CD4-positive, alpha-beta T cell (primary cell): Measurements from ENCODE around the gene FMNL2. TPM values are rescaled to one million over a fixed set of nuclear protein-coding genes. Genes with fewer than 3 reads are reported as not detected.

Source experiments
- ATAC-seq: fragments of 200-7000 bp; cut with Tn5 transposase; one replicate; pipeline ENCODE4 v1.10.0; 2022; ENCODE audit warnings: mild to moderate bottlenecking; ENCODE audit not compliant: poor library complexity
- CTCF ChIA-PET: fragments of 350-600 bp; sonication (Branson Sonifier 250); formaldehyde crosslinking; loops from one replicate; lab custom pipeline; 2021; ENCODE audit warnings: antibody characterized with exemption, inconsistent platforms; lab: Charles Lee
- POLR2A ChIA-PET: fragments of 350-600 bp; sonication (Branson Sonifier 250); formaldehyde crosslinking; loops from one replicate; lab custom pipeline; 2021; ENCODE audit warnings: antibody characterized with exemption, inconsistent platforms; lab: Charles Lee
- DNase-seq, 14 experiments: peaks; one replicate each; pipeline ENCODE4 v3.0.0-alpha.2; 2013 to 2020; ENCODE audit warnings: mixed read lengths in 2 of 14
- H3K27ac ChIP-seq, 2 donors: one replicate each; pipeline versions ENCODE4 v1.5.1 to v1.7.0; 2013; ENCODE audit warnings: low read length in 2 of 2, low read depth in 1 of 2, mild to moderate bottlenecking in 1 of 2
- H3K27me3 ChIP-seq, 2 experiments: 1 replicate in 1 of 2; 2 replicates in 1 of 2; pipeline versions ENCODE4 v1.6.1 to v1.7.0; 2013; ENCODE audit warnings: low read length in 2 of 2, control low read depth in 1 of 2, mild to moderate bottlenecking in 1 of 2, moderate library complexity in 1 of 2; ENCODE audit not compliant: insufficient read depth in 2 of 2, control insufficient read depth in 1 of 2
- H3K36me3 ChIP-seq: one replicate; pipeline ENCODE4 v1.6.1; 2013; ENCODE audit warnings: low read length, control low read depth; ENCODE audit not compliant: insufficient read depth
- H3K4me1 ChIP-seq: one replicate; pipeline ENCODE4 v1.6.1; 2013; ENCODE audit warnings: low read length, control low read depth; ENCODE audit not compliant: insufficient read depth
- H3K4me3 ChIP-seq: one replicate; pipeline ENCODE4 v1.5.1; 2013; ENCODE audit warnings: mild to moderate bottlenecking, low read length, moderate library complexity
- H3K9me3 ChIP-seq, 2 experiments: 1 replicate in 1 of 2; 2 replicates in 1 of 2; pipeline versions ENCODE4 v1.6.1 to v1.7.0; 2013; ENCODE audit warnings: low read length in 2 of 2, mild to moderate bottlenecking in 2 of 2, control low read depth in 1 of 2, moderate library complexity in 1 of 2; ENCODE audit not compliant: control insufficient read depth in 1 of 2, insufficient read depth in 1 of 2
- H3K27ac Mint-ChIP-seq: one replicate; pipeline ENCODE4 v1.8.0; 2020; ENCODE audit warnings: mixed read lengths
- H3K27me3 Mint-ChIP-seq: one replicate; pipeline ENCODE4 v1.8.0; 2021; ENCODE audit warnings: mixed read lengths
- H3K36me3 Mint-ChIP-seq: one replicate; pipeline ENCODE4 v1.8.0; 2021; ENCODE audit warnings: low read depth, mixed read lengths
- H3K4me1 Mint-ChIP-seq: one replicate; pipeline ENCODE4 v1.8.0; 2021; ENCODE audit warnings: low read depth, mixed read lengths
- H3K4me3 Mint-ChIP-seq: one replicate; pipeline ENCODE4 v1.8.0; 2020; ENCODE audit warnings: mild to moderate bottlenecking, mixed read lengths
- H3K9me3 Mint-ChIP-seq: one replicate; pipeline ENCODE4 v1.8.0; 2020; ENCODE audit warnings: mixed read lengths
- intact Hi-C, 2 experiments: fragments of 100-400 bp; cut with DNase I in 1 of 2; cut with micrococcal nuclease in 1 of 2; formaldehyde crosslinking; loops; one replicate each; pipeline versions ENCODE4 v1.15.1 to v1.9.0; 2023 to 2025; cut with DNase I, micrococcal nuclease
- total RNA-seq, 174 experiments: library from RNA in 2 of 174; stranded (reverse) in 2 of 174; gene quantifications; one replicate each; pipeline ENCODE4 v1.2.3 and lab custom pipeline; 2021 to 2026
- TF ChIP-seq, protein P1 (sequence below): fragments of 200-600 bp; IDR thresholded peaks from one replicate; pipeline ENCODE4 v1.8.0; 2022; ENCODE audit warnings: antibody characterized with exemption, mild to moderate bottlenecking

Gene FMNL2
- total RNA-seq, 2 experiments from 2014 or later = 0.30 to 0.31 TPM

DNA sequence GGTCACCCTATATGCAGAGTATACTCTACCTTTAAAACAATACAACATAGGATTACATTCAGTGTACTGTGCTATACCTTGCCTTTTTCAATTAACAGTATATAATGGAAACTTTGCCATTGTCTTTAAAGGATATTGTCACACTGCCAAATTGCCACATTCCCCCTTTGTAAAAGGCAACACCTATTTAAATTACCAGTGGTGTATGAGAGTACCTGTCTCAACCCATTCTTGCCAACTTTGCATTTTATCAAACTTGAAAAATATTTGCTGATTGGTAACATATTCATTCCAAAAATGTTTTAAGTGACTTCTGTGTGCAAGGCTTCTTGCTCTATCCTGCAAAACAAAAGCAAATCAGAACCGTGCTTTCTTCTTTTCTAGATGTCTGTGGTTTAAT, 92.9 kb downstream of the FMNL2 start:
- Mint-ChIP-seq H3K36me3 (no peaks in the 10 kb centered on the region), H3K4me1 (no peaks in the 10 kb centered on the region), H3K27ac (no peak overlapping the region), H3K4me3 (no peak overlapping the region), H3K9me3 (no peaks in the 10 kb centered on the region), H3K27me3 (peaks cover 4% of the 10 kb centered on the region)
- H3K4me3 ChIP-seq = no peak overlapping the region
- H3K4me1 ChIP-seq = no peaks in the 10 kb centered on the region
- peaks cover 0 to 3% of the 10 kb centered on the region in 2 experiments for H3K27me3 ChIP-seq
- H3K36me3 ChIP-seq = no peaks in the 10 kb centered on the region
- no peaks in the 10 kb centered on the region for H3K9me3 ChIP-seq
- ATAC-seq (no peak), DNase-seq (no peak)
- no peak overlapping the region for H3K27ac ChIP-seq
- ChIA-PET CTCF (no interaction called here), POLR2A (no interaction called here)
- intact Hi-C loops = no loop called here
- TF ChIP-seq, protein P1, sequence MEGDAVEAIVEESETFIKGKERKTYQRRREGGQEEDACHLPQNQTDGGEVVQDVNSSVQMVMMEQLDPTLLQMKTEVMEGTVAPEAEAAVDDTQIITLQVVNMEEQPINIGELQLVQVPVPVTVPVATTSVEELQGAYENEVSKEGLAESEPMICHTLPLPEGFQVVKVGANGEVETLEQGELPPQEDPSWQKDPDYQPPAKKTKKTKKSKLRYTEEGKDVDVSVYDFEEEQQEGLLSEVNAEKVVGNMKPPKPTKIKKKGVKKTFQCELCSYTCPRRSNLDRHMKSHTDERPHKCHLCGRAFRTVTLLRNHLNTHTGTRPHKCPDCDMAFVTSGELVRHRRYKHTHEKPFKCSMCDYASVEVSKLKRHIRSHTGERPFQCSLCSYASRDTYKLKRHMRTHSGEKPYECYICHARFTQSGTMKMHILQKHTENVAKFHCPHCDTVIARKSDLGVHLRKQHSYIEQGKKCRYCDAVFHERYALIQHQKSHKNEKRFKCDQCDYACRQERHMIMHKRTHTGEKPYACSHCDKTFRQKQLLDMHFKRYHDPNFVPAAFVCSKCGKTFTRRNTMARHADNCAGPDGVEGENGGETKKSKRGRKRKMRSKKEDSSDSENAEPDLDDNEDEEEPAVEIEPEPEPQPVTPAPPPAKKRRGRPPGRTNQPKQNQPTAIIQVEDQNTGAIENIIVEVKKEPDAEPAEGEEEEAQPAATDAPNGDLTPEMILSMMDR = no peak

DNA sequence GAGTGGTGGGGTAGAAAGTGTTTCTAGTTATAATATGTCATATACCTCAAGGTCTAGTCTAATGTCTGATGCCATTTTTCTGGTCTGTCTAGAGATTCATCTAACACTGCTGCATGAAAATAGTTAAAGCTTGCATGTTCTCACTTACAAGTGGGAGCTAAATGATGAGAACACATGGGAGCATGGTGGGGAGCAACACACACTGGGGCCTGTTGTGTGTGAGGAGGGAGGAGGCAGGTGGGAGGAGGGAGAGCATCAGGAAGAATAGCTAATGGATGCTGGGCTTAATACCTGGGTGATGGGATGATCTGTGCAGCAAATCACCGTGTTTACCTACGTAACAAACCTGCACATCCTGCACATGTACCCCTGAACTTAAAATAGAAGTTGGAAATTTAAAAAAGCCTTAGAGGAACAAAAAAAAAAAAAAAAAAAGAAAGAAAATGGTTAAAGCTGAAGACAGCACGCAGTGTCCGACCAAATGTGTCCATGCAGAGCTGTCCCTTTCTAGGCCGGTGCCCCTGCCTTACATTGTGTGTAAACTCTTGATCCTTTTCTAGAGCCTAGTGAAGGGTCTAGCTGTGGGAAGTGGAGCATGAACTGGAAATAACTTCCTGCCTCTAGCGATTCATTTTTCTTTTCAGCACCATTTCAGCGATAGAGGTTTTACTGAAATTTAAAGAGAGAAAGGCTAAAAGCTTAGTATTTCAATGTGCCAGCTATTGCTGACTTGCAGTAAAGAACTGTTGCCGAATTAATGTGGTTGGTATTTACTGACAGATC, 94.0 kb downstream of the FMNL2 start:
- POLR2A ChIA-PET = no interaction called here
- CTCF ChIA-PET = interaction anchor here (0.8 to 1.1 kb wide), 2 partner anchors 28 to 38 kb away, joined by 3 to 4 read pairs; no protein-coding TSS in a partner anchor

DNA sequence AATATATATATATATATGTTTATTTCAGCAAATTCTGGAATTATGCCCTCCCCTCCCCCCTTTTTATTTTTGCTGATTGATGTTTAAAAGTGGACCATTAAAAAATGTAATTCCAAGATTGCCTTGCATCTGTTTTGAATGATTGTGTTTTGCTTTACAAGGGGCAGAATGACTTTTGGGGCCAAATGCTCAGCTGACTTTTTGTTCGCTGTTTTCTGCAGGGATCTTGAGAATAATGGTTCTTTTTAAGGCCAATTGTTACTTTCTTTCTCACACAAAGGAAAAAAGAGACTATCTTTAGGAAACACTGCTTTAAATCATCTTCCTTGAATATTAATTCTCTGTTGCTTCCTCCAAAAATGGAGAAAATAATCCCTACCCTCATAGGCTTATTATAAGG, 95.9 kb downstream of the FMNL2 start:
- Mint-ChIP-seq H3K36me3 (no peaks in the 10 kb centered on the region), H3K27ac (no peak overlapping the region), H3K9me3 (no peaks in the 10 kb centered on the region), H3K4me1 (no peaks in the 10 kb centered on the region), H3K4me3 (no peak overlapping the region), H3K27me3 (peaks cover 4% of the 10 kb centered on the region)
- no peak for ATAC-seq
- H3K4me3 ChIP-seq = no peak overlapping the region
- H3K36me3 ChIP-seq = no peaks in the 10 kb centered on the region
- no peaks in the 10 kb centered on the region for H3K9me3 ChIP-seq
- H3K27ac ChIP-seq = no peak overlapping the region
- peaks cover 0 to 3% of the 10 kb centered on the region in 2 experiments for H3K27me3 ChIP-seq
- TF ChIP-seq, protein P1 = no peak
- no peaks in the 10 kb centered on the region for H3K4me1 ChIP-seq
- CTCF ChIA-PET = no interaction called here
- intact Hi-C loops = no loop called here
- POLR2A ChIA-PET = no interaction called here
- no peak for DNase-seq

More for the DNA sequence above, 94.0 kb downstream of the FMNL2 start:
- Mint-ChIP-seq H3K27me3 (peaks cover 4% of the 10 kb centered on the region), H3K9me3 (no peaks in the 10 kb centered on the region), H3K27ac (no peak overlapping the region), H3K4me3 (no peak overlapping the region), H3K4me1 (no peaks in the 10 kb centered on the region), H3K36me3 (no peaks in the 10 kb centered on the region)
- no peaks in the 10 kb centered on the region for H3K36me3 ChIP-seq
- no peaks in the 10 kb centered on the region for H3K4me1 ChIP-seq
- no peaks in the 10 kb centered on the region for H3K9me3 ChIP-seq
- H3K27ac ChIP-seq = no peak overlapping the region
- ATAC-seq = no peak
- no peak overlapping the region for H3K4me3 ChIP-seq
- TF ChIP-seq, protein P1 = no peak
- peaks cover 0 to 3% of the 10 kb centered on the region in 2 experiments for H3K27me3 ChIP-seq
- intact Hi-C loops = no loop called here
- no peak for DNase-seq
